ENCODE measurements around the gene NPC1. TPM values are rescaled to one million over a fixed set of nuclear protein-coding genes. Genes with fewer than 3 reads are reported as not detected.
A peak's percentile ranks its signal among the peaks of the same experiment; 100 is the strongest.

The NPC1 gene
- total and polyA plus RNA-seq, 7 donors = 24.8 to 126 (median 32.1) TPM

DNA sequence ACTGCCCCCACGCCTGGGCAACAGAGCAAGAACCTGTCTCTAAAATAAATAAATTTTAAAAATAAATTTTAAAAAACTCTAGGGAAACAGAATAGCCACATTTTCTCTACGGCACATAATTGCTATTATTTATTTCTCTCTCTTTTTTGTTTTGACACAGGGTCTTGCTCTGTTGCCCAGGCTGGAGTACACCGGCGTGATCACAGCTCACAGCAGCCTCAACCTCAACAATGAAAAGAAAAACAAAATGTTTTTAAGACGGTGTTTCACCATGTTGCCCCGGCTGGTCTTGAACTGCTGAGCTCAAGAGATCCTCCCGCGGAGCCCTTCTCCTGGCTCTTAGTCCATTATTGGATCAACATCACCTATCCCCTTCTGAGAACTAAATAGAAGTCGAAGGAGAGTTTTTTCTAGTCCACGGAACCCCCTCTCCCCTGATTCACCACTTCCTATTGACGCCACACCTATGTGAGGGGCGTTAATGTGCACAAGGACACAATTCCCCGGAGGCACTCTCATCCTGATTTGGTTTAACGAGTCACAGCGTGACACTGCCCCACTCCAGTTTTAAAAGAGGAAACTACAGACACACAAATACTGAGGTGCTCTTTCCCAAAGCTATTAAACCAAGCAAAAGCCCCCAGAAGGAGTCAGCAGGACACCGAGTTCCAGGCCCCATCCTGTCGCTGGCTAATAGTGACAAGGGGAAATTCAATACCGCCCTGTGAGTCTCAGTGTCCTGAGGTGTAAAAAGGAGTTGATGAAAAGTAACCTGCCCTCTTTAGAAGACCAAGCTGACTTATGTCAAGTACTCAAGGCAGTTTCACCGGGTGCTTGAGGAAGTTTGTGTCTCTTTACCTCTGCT is 1.1 kb downstream of the NPC1 start:
- Histone ChIP-seq H3K27me3 (ENCODE audit: insufficient read depth in 3 of 3, low read length in 2 of 3) (no peaks in the 10 kb centered on the region), H3K4me1 (peaks cover 31% of the 10 kb centered on the region), H3K27ac (peak overlapping the region; percentile 100), H3K9me3 (no peaks in the 10 kb centered on the region), H3K4me3 (peak overlapping the region; percentile 97), H3K36me3 (ENCODE audit: insufficient read depth in 1 of 2, low read depth in 1 of 2) (no peaks in the 10 kb centered on the region)
- no peak for TF ChIP-seq CTCF (IDR thresholded peaks at IDR 0.05)
- WGBS, 3 donors = 37 to 42% (median 41%) methylated on average over 19 of the region's 19 CpGs
- ATAC-seq = peak; percentile 31 to 61 (median 42)
- intact Hi-C loops (cut with DNase I) = loop anchor here in 1 of 2 donors (5.0 kb wide), 1 partner anchor 68 kb away; no protein-coding TSS in a partner anchor
- DNase-seq = no peak

DNA sequence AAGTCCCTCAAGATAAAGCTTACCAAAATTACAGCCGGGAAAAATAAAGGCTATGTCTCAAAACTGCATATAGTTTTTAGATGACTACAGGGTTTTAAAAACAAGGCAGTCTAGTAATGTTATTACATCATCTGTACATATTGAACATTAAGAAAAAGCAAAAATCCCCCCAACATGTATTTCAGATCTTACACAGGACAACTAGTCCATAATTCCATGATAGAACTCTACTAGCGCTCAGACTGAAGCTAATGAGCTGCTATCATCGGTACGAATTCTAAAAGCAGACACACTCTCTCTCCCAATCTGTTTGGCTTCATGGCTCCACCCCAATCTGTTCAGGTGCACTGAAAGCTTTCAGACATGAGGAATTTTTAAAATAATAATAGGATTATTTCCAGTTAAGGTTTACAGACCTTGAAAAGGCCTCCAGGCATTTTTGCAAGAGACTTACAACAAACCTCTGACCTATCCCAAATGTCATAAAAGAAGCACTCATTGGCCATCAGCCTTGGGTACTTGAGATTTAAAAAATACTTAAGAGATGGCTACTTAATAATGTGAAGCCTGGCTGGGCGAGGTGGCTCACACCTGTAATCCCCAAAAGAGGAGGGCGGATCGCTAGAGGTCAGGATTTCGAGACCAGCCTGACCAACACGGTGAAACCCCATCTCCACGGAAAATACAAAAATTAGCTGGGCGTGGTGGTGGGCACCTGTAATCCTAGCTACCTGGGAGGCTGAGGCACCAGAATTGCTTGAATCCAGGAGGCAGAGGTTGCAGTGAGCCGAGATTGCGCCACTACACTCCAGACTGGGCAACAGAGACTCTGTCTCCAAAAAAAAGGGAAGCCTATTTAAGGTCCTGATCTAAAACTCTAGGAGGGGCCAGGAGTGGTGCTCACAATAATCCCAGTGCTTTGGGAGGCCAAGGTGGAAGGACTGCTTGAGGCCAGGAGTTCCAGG is 2.0 kb downstream of the NPC1 start:
- peak overlapping the region; percentile 97 for H3K4me3 ChIP-seq
- 93 to 95% (median 94%) methylated on average over 13 of the region's 13 CpGs for WGBS, 3 donors
- ATAC-seq (no peak), DNase-seq (no peak)
- peaks cover 31% of the 10 kb centered on the region for H3K4me1 ChIP-seq
- no peaks in the 10 kb centered on the region for H3K36me3 ChIP-seq (ENCODE audit: insufficient read depth in 1 of 2, low read depth in 1 of 2)
- intact Hi-C loops (cut with DNase I) = loop anchor here in 1 of 2 donors (5.0 kb wide), 1 partner anchor 132 kb away; the partner anchor contains the start of gene RIOK3
- H3K27ac ChIP-seq = peak overlapping the region; percentile 100
- H3K27me3 ChIP-seq (ENCODE audit: insufficient read depth in 3 of 3, low read length in 2 of 3) = no peaks in the 10 kb centered on the region
- H3K9me3 ChIP-seq = no peaks in the 10 kb centered on the region
- TF ChIP-seq CTCF (IDR thresholded peaks at IDR 0.05) = no peak

DNA sequence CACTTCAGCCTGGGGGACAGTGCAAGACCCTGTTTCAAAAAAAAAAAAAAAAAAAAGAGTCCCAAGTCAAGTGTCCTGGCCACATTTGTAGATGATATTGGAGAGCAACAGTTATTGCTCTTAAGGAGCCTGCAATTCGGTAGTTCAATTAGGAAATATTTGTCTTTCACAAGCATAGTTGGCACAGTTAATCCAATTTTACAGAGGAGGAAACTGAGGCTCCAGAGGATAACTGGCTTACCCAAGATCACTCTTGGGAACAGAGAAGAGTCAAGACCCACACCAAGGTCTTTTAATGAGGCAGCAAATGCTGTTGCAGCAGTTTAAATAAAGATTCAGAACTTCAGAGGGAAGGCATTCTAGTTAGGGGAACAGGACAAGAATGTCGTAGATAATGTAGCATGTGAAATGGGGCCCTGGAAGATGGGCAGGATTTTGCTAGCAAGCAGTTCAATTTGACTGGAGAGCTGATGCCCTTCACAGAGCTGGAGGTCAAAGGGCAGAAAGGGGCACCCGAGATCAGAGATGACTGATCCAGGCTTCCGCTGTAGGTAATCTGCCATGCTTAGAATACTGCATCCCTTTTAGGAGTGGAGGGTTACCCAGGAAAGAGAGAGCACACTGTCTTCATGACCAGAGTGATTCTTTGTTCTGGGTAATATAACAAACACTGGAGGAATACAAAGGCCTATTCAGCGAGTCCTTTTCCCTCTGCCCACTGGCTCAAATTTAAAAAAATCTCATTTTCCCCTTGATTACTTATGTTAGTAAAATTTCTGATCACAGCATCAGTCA is 3.0 kb downstream of the NPC1 start:
- intact Hi-C loops (cut with DNase I) = loop anchor here in 1 of 2 donors (5.0 kb wide), 1 partner anchor 131 kb away; the partner anchor contains the start of gene RIOK3
- H3K9me3 ChIP-seq = no peaks in the 10 kb centered on the region
- WGBS, 3 donors = 74 to 82% (median 81%) methylated on average over 5 of the region's 5 CpGs
- H3K4me3 ChIP-seq = no peak overlapping the region
- H3K27me3 ChIP-seq (ENCODE audit: insufficient read depth in 3 of 3, low read length in 2 of 3) = no peaks in the 10 kb centered on the region
- H3K4me1 ChIP-seq = peaks cover 31% of the 10 kb centered on the region
- no peak overlapping the region for H3K27ac ChIP-seq
- ATAC-seq (no peak), DNase-seq (no peak)
- no peak for TF ChIP-seq CTCF (IDR thresholded peaks at IDR 0.05)
- H3K36me3 ChIP-seq (ENCODE audit: insufficient read depth in 1 of 2, low read depth in 1 of 2) = no peaks in the 10 kb centered on the region

- WGBS, 3 donors = 92 to 95% (median 94%) methylated on average over 6 of the region's 6 CpGs
Measured at GRCh38 chr18:23580677-23581367, 5.5 kb downstream of the NPC1 start.

More at GRCh38 chr18:23580677-23581367, 5.5 kb downstream of the NPC1 start:
- Histone ChIP-seq H3K4me3 (no peak overlapping the region), H3K4me1 (peaks cover 26% of the 10 kb centered on the region), H3K9me3 (no peaks in the 10 kb centered on the region), H3K36me3 (ENCODE audit: insufficient read depth in 1 of 2, low read depth in 1 of 2) (peaks cover 0 to 6% of the 10 kb centered on the region in 2 donors), H3K27ac (no peak overlapping the region), H3K27me3 (ENCODE audit: insufficient read depth in 3 of 3, low read length in 2 of 3) (no peaks in the 10 kb centered on the region)
- DNase-seq (no peak), ATAC-seq (no peak)
- intact Hi-C loops (cut with DNase I) = loop anchor here in 1 of 2 donors (5.0 kb wide), 1 partner anchor 129 kb away; the partner anchor contains the start of gene RIOK3
- TF ChIP-seq CTCF (IDR thresholded peaks at IDR 0.05) = no peak
